Neural progenitor cell (in vitro differentiated cells): ENCODE measurements around the gene UEVLD.

Experiments
- CTCF ChIP-seq: fragments of 200-600 bp; sonication (generic); IDR thresholded peaks from 2 replicates; pipeline ENCODE4 v1.5.1; 2017; ENCODE audit warnings: antibody characterized with exemption, mild to moderate bottlenecking
- EZH2phosphoT487 ChIP-seq: fragments of 200-600 bp; sonication (generic); IDR thresholded peaks from 2 replicates; pipeline ENCODE4 v1.6.1; 2017; ENCODE audit warnings: antibody characterized with exemption

- TF ChIP-seq CTCF: no peak
- TF ChIP-seq EZH2phosphoT487: no peak
Observed at GRCh38 chr11:18491924-18492323, 96.6 kb downstream of the UEVLD start.
